Stimulated activated CD8-positive, alpha-beta memory T cell treated with anti-CD3 and anti-CD28 coated beads, Interleukin-15, amount 100 ng/mL, for 4 hours (primary cell): ENCODE results near the gene ERICH2.

ENCODE experiments used
- DNase-seq, 2 donors: peaks; one replicate each; pipeline ENCODE4 v3.0.0-alpha.2; 2020; ENCODE audit warnings: low read depth in 2 of 2

ERICH2 gene

GRCh38 chr2:170762760-170763159, 7.4 kb upstream of the ERICH2 start:
- no peak for DNase-seq

GRCh38 chr2:170763232-170763631, 6.9 kb upstream of the ERICH2 start:
- no peak for DNase-seq

- DNase-seq, result no peak
These were observed 5.3 kb upstream of the ERICH2 start for GRCh38 chr2:170764880-170765261.

- no peak for DNase-seq
These were observed 3.5 kb upstream of the ERICH2 start for GRCh38 chr2:170766693-170767092.

GRCh38 chr2:170770606-170771420, 635 bp downstream of the ERICH2 start:
- DNase-seq, result peak; percentile 35 to 54

GRCh38 chr2:170771421-170771937, 1.3 kb downstream of the ERICH2 start:
- no peak for DNase-seq

GRCh38 chr2:170772295-170772694, 2.1 kb downstream of the ERICH2 start:
- no peak for DNase-seq

GRCh38 chr2:170774074-170774473, 3.9 kb downstream of the ERICH2 start:
- no peak for DNase-seq

- no peak for DNase-seq
These were observed 8.7 kb downstream of the ERICH2 start for GRCh38 chr2:170778900-170779299.

- DNase-seq, result no peak
These were observed 9.1 kb downstream of the ERICH2 start for GRCh38 chr2:170779304-170779703.

- DNase-seq, result no peak
These were observed 12.5 kb downstream of the ERICH2 start for GRCh38 chr2:170782673-170783072.

GRCh38 chr2:170783549-170783948, 13.4 kb downstream of the ERICH2 start:
- DNase-seq, result no peak

- DNase-seq, result no peak
These were observed 28.8 kb downstream of the ERICH2 start for GRCh38 chr2:170798996-170799395.

- DNase-seq, result no peak
These were observed 36.4 kb downstream of the ERICH2 start for GRCh38 chr2:170806548-170806947.

GRCh38 chr2:170812710-170813600, 42.8 kb downstream of the ERICH2 start:
- DNase-seq, result no peak

- no peak for DNase-seq
These were observed 43.7 kb downstream of the ERICH2 start for GRCh38 chr2:170813611-170814532.

GRCh38 chr2:170814533-170815230, 44.5 kb downstream of the ERICH2 start:
- no peak for DNase-seq

- no peak for DNase-seq
These were observed 45.1 kb downstream of the ERICH2 start for GRCh38 chr2:170815311-170815710.

GRCh38 chr2:170815746-170816503, 45.7 kb downstream of the ERICH2 start:
- DNase-seq, result no peak

GRCh38 chr2:170816504-170817092, 46.4 kb downstream of the ERICH2 start, which contains the start of gene GAD1:
Gene GAD1, plus strand, starts transcription at chr2:170816887. Its CDS starts 1,705 bp downstream, at chr2:170818592.
- peak; percentile 37 to 38 for DNase-seq
